GM12878 (cell line): ENCODE measurements around the gene SNCG. TPM values are rescaled to one million over a fixed set of nuclear protein-coding genes. Genes with fewer than 3 reads are reported as not detected.

Experiments used
- ATAC-seq: fragments of 200-7000 bp; cut with Tn5 transposase; 3 replicates; pipeline ENCODE4 v1.9.1; 2020; ENCODE audit warnings: mild to moderate bottlenecking, moderate library complexity
- BruUV-seq: library from RNA; stranded (reverse); fragments of 400-500 nt; replicated peaks from 2 replicates; lab custom pipeline; 2021; lab: Mats Ljungman, UMichigan
- CTCF ChIA-PET: fragments of 300-600 bp; sonication (Branson Sonifier 250); formaldehyde crosslinking; extraction: SDS; loops from one replicate; lab custom pipeline; 2021; ENCODE audit warnings: inconsistent platforms; lab: Yijun Ruan, JAX
- POLR2A ChIA-PET: fragments of 350-600 bp; formaldehyde crosslinking; extraction: SDS; loops from one replicate; lab custom pipeline; 2021; ENCODE audit warnings: inconsistent platforms; lab: Charles Lee
- RAD21 ChIA-PET: fragments of 300-600 bp; sonication (Branson Sonifier 250); formaldehyde crosslinking; loops from one replicate; lab custom pipeline; 2023; ENCODE audit warnings: antibody characterized with exemption; ENCODE audit not compliant: unreplicated experiment; lab: Charles Lee
- SMC1A ChIA-PET: fragments of 300-600 bp; sonication (Branson Sonifier 250); formaldehyde crosslinking; loops from one replicate; lab custom pipeline; 2023; ENCODE audit not compliant: unreplicated experiment, uncharacterized antibody; lab: Charles Lee
- DNase-seq: peaks from one replicate; pipeline ENCODE4 v3.0.0-alpha.2; 2011; ENCODE audit warnings: low read depth, low spot score
- FAIRE-seq: peaks from 3 replicates; lab custom pipeline; 2011; peaks lifted over from hg19 to GRCh38; lab: Jason Lieb, UNC
- H2AFZ ChIP-seq: 2 replicates; pipeline ENCODE4 v1.6.0; 2011; ENCODE audit warnings: low read depth, low read length, control low read depth; ENCODE audit not compliant: control insufficient read depth
- H3K27ac ChIP-seq: 2 replicates; pipeline ENCODE4 v1.5.1; 2011; ENCODE audit warnings: control low read depth; ENCODE audit not compliant: control insufficient read depth, insufficient read depth
- H3K27me3 ChIP-seq, 2 experiments: replicated peaks in 1 of 2; 2 replicates each; pipeline versions ENCODE4 v1.6.0 to v1.6.1; 2011; ENCODE audit warnings: low read length in 1 of 2; ENCODE audit not compliant: control insufficient read depth in 2 of 2, insufficient read depth in 2 of 2
- H3K36me3 ChIP-seq, 2 experiments: 2 replicates each; pipeline ENCODE4 v1.5.1; 2011; ENCODE audit warnings: low read length in 1 of 2; ENCODE audit not compliant: control insufficient read depth in 2 of 2, insufficient read depth in 2 of 2
- H3K4me1 ChIP-seq: 2 replicates; pipeline ENCODE4 v1.6.1; 2011; ENCODE audit warnings: mild to moderate bottlenecking, low read length, moderate library complexity, mixed read lengths; ENCODE audit not compliant: control insufficient read depth, insufficient read depth
- H3K4me2 ChIP-seq: 2 replicates; pipeline ENCODE4 v1.6.0; 2011; ENCODE audit warnings: control low read depth; ENCODE audit not compliant: control insufficient read depth, insufficient read depth
- H3K4me3 ChIP-seq: fragments of 200-600 bp; sonication (generic); 2 replicates; pipeline ENCODE4 v1.5.1; 2016
- H3K79me2 ChIP-seq: 2 replicates; pipeline ENCODE4 v1.6.0; 2011; ENCODE audit warnings: low read length; ENCODE audit not compliant: control insufficient read depth, insufficient read depth
- H3K9ac ChIP-seq: 2 replicates; pipeline ENCODE4 v1.8.0; 2011; ENCODE audit warnings: low read length, control low read depth, mixed read lengths; ENCODE audit not compliant: control insufficient read depth, insufficient read depth
- H3K9me3 ChIP-seq: replicated peaks from 3 replicates; pipeline ENCODE4 v1.5.1; 2011; ENCODE audit warnings: mild to moderate bottlenecking, low read length; ENCODE audit not compliant: control insufficient read depth, insufficient read depth
- H4K20me1 ChIP-seq: 2 replicates; pipeline ENCODE4 v1.6.0; 2011; ENCODE audit not compliant: control insufficient read depth, insufficient read depth
- BCL11A ChIP-seq: IDR thresholded peaks from 2 replicates; pipeline ENCODE4 v1.6.1; 2011; ENCODE audit warnings: low read depth, low read length
- ESRRA ChIP-seq: IDR thresholded peaks from 2 replicates; pipeline ENCODE4 v1.6.1; 2012; ENCODE audit warnings: mild to moderate bottlenecking, low read length, improper control_type of control experiment
- IRF3 ChIP-seq: fragments of 450-650 bp; IDR thresholded peaks from 2 replicates; pipeline ENCODE4 v1.6.1; 2014; ENCODE audit warnings: mild to moderate bottlenecking
- IRF4 ChIP-seq: IDR thresholded peaks from 2 replicates; pipeline ENCODE4 v1.6.1; 2011; ENCODE audit warnings: low read depth, low read length
- KAT2A ChIP-seq: conservative IDR thresholded peaks from 2 replicates; pipeline ENCODE4 v1.6.1; 2011; ENCODE audit warnings: low read depth, low read length; ENCODE audit not compliant: control insufficient read depth
- RCOR1 ChIP-seq: conservative IDR thresholded peaks from 2 replicates; pipeline ENCODE4 v1.6.1; 2012; ENCODE audit warnings: low read depth, low read length, improper control_type of control experiment
- WGBS: methylation state at CpG from one replicate; pipeline ENCODE4 v1.1.6; 2016; ENCODE audit warnings: low lambda C conversion rate; ENCODE audit not compliant: insufficient replicate concordance, insufficient coverage; ENCODE audit errors: missing lambda C conversion rate; 5-methylcytosine and 5-hydroxymethylcytosine counted together
- in situ Hi-C: fragments of 300-500 bp; cut with MboI; formaldehyde crosslinking; loops from 9 replicates; pipeline ENCODE4 v1.14.3; 2018; ENCODE audit warnings: mixed read lengths
- intact Hi-C: fragments of 100-400 bp; cut with micrococcal nuclease; formaldehyde crosslinking; loops from one replicate; pipeline ENCODE4 v1.14.2; 2022; ENCODE audit not compliant: unreplicated experiment
- polyA plus RNA-seq, 11 experiments: library from polyadenylated mRNA; depleted of rRNA in 4 of 11; unstranded in 6 of 11; stranded (reverse) in 5 of 11; fragments of >200 nt; fragmentation: Nextera tagmentation in 4 of 11; fragmentation: Illumina TruSeq in 1 of 11; extraction: Ambion mirVana in 4 of 11; extraction: Trizol in 1 of 11; gene quantifications; 1 replicate in 1 of 11; 2 replicates in 10 of 11; pipeline versions ENCODE4 v1.2.1 to v1.2.3, GENCODE V29; 2011 to 2016; ENCODE audit warnings: inconsistent platforms in 2 of 11, missing spikeins in 2 of 11, low read depth in 1 of 11
- total RNA-seq, 4 experiments: library from RNA; depleted of rRNA in 3 of 4; stranded (reverse); fragments of >200 nt in 3 of 4; fragmentation: Illumina TruSeq in 1 of 4; extraction: Trizol in 1 of 4; gene quantifications; 2 replicates each; pipeline versions ENCODE4 v1.2.1 to v1.2.3, GENCODE V29; 2013 to 2021
- TF ChIP-seq, protein P1 (sequence below): fragments of 450-650 bp; IDR thresholded peaks from 2 replicates; pipeline ENCODE4 v1.6.1; 2017; ENCODE audit warnings: borderline replicate concordance

The SNCG gene
- total and polyA plus RNA-seq, 10 of the 15 experiments (the other 5 are each of a cell fraction or from before 2014, with no cell fraction given): 0.22 to 1.3 (median 0.42) TPM; not detected in 6

- FAIRE-seq: no peak
- TF ChIP-seq ESRRA (no peak), IRF3 (no peak), IRF4 (no peak), KAT2A (no peak), RCOR1 (no peak), BCL11A (no peak)
- TF ChIP-seq, protein P1, sequence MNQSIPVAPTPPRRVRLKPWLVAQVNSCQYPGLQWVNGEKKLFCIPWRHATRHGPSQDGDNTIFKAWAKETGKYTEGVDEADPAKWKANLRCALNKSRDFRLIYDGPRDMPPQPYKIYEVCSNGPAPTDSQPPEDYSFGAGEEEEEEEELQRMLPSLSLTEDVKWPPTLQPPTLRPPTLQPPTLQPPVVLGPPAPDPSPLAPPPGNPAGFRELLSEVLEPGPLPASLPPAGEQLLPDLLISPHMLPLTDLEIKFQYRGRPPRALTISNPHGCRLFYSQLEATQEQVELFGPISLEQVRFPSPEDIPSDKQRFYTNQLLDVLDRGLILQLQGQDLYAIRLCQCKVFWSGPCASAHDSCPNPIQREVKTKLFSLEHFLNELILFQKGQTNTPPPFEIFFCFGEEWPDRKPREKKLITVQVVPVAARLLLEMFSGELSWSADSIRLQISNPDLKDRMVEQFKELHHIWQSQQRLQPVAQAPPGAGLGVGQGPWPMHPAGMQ: no peak
- TF ChIP-seq, all 136 proteins: peak for 0
- DNase-seq: no peak
- intact Hi-C loops: no loop called here
- Histone ChIP-seq H3K9ac (no peak overlapping the region), H3K27me3 (no peaks in the 10 kb centered on the region), H3K27ac (no peak overlapping the region), H4K20me1 (no peaks in the 10 kb centered on the region), H2AFZ (no peak overlapping the region), H3K79me2 (no peaks in the 10 kb centered on the region), H3K36me3 (no peaks in the 10 kb centered on the region), H3K4me1 (no peaks in the 10 kb centered on the region; the same call in 1 of the 2 replicates), H3K9me3 (no peaks in the 10 kb centered on the region), H3K4me2 (no peak overlapping the region), H3K4me3 (no peak overlapping the region)
- SMC1A ChIA-PET: interaction anchor here (0.8 to 1.7 kb wide), 2 partner anchors 10 to 152 kb away, joined by 3 to 4 read pairs; no protein-coding TSS in a partner anchor
- no TSS peak for BruUV-seq
- RAD21 ChIA-PET: interaction anchor here (0.6 to 1.4 kb wide), 2 partner anchors 19 to 24 kb away, joined by 3 to 5 read pairs; no protein-coding TSS in a partner anchor
- CTCF ChIA-PET: interaction anchor here (1.2 kb wide), 1 partner anchor 24 kb away, joined by 3 read pairs; no protein-coding TSS in a partner anchor
- ATAC-seq: no peak
- POLR2A ChIA-PET: interaction anchor here (0.5 kb wide), 1 partner anchor 16 kb away, joined by 5 read pairs; the partner anchor contains the start of gene SNCG
- in situ Hi-C loops: no loop called here
- 66% methylated on average over 14 of the region's 14 CpGs for WGBS
Observed at GRCh38 chr10:86941991-86942421, 16.4 kb upstream of the SNCG start.
